OCI-M1 (cell line): Measurements from ENCODE around the gene EXOSC9.
"Not testable (repeated sequence)": the region's sequence is repeated elsewhere in the genome, so short reads cannot be mapped to it uniquely, and the experiment has no call there.

ENCODE experiments used
- DNase-seq: peaks from one replicate; lab custom pipeline; 2025; lab: John Stamatoyannopoulos, UW

The EXOSC9 gene, protein sequence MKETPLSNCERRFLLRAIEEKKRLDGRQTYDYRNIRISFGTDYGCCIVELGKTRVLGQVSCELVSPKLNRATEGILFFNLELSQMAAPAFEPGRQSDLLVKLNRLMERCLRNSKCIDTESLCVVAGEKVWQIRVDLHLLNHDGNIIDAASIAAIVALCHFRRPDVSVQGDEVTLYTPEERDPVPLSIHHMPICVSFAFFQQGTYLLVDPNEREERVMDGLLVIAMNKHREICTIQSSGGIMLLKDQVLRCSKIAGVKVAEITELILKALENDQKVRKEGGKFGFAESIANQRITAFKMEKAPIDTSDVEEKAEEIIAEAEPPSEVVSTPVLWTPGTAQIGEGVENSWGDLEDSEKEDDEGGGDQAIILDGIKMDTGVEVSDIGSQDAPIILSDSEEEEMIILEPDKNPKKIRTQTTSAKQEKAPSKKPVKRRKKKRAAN

GRCh38 chr4:121800961-121801714 is at the start of gene EXOSC9:
Gene EXOSC9, plus strand, starts transcription at chr4:121801323. Its CDS starts 102 bp downstream, at chr4:121801425.
- DNase-seq, result peak; percentile 94

DNA sequence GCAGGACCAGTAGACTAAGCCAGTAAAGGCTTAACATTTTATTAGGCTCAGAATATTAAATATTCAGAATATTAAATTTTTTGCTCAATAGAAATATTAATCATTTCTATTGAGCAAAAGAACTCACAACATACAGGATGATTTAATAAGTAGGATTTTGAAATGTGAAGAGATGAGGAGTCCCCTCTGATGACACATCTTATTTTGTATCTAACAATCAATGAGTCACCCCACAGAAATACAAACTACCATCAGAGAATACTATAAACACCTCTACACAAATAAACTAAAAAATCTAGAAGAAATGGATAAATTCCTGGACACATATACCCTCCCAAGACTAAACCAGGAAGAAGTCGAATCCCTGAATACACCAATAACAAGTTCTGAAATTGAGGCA is 49.0 kb upstream of the EXOSC9 start:
- DNase-seq, result not testable (repeated sequence)

DNA sequence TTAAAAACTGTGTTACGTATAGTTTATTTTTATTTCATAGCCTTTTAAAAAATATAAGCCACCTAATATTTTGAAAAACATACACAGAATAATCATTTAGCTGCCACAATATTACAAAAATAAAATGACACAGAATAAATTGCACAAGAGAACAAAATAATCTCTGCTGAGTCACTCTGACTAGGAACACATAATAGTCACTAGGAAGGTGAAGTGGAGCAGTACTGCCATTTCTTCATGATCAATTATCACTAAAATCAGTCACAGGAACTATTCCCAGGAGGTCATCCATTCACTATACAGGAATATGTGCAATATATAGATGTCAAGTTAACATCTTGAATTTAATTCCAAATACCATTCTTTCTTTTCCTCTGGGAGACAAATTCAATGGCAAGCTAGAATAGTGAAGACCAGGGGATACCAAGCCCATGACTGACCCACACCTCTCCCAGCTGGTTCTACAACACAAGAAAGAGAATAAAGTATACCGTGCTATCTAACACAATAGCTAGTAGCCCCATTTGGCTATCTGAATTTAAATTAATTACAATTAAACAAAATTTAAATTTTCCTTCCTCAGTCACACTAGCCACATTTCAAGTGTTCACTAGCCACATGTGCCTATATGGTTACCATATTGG is 42.1 kb upstream of the EXOSC9 start:
- peak; percentile 14 for DNase-seq

DNA sequence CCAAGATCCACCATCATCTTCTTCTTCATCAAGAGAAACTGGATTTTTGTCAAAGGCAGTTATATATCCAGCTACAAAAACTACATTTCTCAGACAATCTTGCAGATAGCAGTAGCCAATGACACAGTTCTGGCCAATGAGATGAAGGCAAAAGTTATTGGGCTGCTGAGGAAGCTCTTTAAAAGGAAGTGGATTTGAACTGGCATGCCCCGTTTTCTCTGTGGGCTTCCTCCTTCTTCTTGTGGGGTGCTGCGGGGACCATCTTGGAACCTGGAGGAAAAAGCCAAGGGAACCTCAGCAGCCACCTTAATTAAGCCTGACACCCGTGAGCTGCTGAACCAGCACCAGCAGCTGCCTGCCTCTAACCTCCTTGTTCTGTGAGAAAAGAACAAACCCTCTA is 40.9 kb upstream of the EXOSC9 start:
- DNase-seq, result no peak

GRCh38 chr4:121764303-121764701 is 36.8 kb upstream of the EXOSC9 start:
- no peak for DNase-seq

GRCh38 chr4:121764702-121765367 is 36.3 kb upstream of the EXOSC9 start, which contains the start of gene SMIM43:
Gene SMIM43, minus strand, starts transcription at chr4:121765164. Its CDS starts 59 bp downstream, at chr4:121765105.
- DNase-seq, result no peak

- DNase-seq, result no peak
These were observed 35.8 kb upstream of the EXOSC9 start for GRCh38 chr4:121765368-121765705.

DNA sequence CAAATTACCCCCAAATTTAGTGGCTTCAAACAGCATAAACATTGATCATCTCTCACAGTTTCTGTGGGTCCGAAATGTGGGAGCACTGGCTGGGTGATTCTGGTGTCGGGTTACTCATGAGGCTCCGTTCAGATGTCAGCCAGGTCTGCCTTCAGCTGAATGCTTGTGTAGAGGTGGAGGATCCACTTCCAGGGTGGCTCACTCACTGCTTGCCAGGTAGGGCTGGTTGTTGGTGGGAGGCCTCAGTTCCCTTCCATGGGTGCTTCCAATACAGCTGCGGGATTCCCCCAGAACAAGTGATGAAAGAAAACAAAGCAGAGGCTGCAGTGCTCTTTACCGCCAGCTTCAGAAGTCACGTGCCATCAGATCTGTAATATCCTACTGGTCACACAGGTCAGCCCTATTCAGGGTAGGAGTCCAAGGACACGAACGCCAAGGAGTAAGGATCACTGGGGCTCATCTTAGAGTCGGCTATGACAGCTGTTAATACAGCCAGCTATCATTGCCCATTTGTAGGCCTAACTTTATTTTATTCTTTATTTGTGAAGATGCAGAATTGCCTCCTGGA is 35.1 kb upstream of the EXOSC9 start:
- no peak for DNase-seq

DNA sequence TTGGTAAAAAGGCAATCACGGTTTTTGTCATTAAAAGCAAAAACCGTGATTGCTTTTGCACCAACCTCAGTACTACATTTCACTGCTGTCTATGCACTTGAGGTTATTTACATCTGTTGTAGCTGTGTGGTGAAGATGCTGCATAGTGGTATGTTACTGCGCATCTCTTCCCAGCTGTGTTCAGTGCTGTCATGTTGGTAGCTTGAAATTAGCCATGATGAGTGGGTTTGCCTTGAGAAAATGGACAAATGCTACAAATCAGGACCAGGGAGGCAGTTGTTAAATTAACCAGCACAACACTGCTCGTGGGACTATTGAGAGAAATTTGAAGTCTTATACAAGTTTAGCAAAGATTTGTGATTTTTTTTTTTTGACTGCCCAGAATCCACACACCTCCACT is 34.0 kb upstream of the EXOSC9 start:
- no peak for DNase-seq

- DNase-seq, result no peak
These were observed 31.8 kb upstream of the EXOSC9 start for GRCh38 chr4:121769341-121769740.

DNA sequence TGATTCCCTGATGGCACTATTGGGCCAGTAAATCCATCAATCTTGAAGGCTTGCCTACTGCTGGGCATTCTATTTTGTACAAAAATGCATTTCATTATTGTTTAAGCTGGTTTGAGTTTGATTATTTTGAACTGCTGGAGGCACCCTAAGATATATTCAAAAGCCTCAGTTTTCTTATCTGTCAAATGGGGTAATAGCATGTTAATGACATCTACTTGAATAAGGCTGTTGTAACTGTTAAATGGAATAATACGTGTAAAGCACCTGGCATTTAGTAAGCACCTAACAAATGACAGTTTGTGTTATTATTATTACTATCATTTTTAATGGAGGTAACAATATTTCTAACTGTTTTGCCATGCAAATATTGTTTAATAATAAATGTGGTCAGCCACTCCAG is 29.3 kb upstream of the EXOSC9 start:
- no peak for DNase-seq

- DNase-seq, result no peak
These were observed 27.2 kb upstream of the EXOSC9 start for GRCh38 chr4:121773883-121774282.

DNA sequence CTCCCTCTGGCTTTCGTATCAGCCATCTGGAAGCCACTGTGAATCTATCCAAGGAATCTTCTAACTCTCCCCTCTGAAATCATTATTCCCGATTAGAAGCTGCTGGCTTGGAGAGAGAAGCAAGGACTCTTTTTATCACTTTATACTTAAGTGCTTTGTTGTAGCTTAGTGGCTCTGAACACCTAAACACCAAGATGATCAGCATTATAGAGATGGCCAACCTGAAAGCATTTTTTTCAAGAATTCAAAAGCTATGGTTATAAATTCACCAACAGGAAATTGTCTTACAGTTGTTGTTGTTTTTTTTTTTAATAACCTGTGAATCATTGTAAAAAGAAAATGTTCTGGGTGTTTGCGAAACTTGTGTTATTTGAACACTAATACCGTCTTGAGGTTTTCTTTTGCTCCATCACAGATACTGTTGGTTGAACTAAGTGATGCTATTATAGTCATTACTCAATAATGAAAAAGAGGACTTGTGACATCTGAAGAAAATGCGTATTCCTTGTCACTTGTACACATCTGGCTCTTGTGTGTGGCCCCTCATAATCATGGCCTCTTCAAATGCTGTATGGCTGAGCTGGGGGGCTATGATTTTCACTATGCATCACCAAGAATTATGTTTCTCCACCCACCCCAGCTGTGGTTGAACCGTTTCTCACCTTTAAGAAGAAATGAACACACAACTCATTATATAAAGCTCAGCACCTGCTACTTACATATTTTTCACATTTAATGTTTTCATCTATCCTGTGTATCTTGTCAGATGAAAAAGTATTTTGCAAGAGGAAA is 24.3 kb upstream of the EXOSC9 start:
- DNase-seq, result no peak

GRCh38 chr4:121777625-121778024 is 23.5 kb upstream of the EXOSC9 start:
- peak; percentile 35 for DNase-seq

GRCh38 chr4:121778991-121779628 is 22.0 kb upstream of the EXOSC9 start:
- DNase-seq, result no peak

GRCh38 chr4:121783210-121783609 is 17.9 kb upstream of the EXOSC9 start:
- peak; percentile 37 for DNase-seq

DNA sequence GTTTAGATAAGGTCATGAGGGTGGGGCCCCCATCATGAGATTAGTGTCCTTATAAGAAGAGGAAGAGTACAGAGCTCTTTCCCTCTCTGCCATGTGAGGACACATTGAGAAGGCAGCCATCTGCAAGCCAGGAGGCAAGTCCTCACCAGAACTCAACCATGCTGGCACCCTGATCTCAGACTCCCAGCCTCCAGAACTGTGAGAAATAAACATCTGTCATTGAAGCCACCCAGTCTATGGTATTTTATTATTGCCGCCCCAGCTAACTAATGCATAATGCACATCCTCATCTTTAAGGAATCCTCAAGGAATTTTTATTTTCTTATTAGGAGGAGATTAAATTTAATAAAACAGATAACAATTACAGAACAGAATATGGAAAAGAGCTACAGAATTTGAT is 16.7 kb upstream of the EXOSC9 start:
- DNase-seq, result no peak

- no peak for DNase-seq
These were observed 16.1 kb upstream of the EXOSC9 start for GRCh38 chr4:121784975-121785374.

DNA sequence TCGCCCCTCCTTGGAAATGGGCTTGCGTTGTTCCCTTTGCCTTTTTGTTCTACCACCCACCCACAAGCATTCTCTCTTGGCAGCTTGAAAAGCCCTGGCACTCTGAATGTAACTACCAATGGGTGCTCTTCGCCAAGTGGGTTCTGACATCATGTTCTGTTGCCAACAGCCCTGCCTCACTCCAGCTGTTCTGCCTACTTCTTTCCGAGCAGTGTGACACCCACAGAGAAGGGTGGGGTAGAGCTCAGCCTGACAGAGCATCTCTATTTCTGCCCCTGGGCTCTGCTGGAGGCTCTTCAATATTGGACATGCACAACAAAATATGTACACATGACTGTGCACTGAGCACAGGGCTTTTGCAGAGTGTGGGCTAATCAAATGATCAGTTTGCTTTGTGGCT is 15.6 kb upstream of the EXOSC9 start:
- DNase-seq, result no peak

DNA sequence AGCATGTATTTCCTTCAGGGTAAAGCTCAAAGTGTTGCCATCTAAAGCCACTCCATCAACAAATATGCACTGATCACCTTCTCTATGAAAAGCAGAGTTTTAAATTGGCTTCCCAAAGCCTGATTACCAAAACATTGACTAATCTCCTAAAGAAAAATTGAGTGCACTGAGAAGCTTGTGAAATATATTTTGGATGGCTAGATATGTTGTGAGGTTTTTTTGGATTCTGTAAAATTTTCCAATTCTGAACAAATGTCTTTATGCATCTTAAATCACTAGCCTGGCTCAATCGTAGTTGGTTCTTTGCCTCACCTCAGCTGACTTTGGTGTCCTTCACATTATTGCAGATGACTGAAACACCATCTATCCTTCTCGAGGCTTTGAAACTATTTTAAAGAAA is 14.9 kb upstream of the EXOSC9 start:
- DNase-seq, result no peak

DNA sequence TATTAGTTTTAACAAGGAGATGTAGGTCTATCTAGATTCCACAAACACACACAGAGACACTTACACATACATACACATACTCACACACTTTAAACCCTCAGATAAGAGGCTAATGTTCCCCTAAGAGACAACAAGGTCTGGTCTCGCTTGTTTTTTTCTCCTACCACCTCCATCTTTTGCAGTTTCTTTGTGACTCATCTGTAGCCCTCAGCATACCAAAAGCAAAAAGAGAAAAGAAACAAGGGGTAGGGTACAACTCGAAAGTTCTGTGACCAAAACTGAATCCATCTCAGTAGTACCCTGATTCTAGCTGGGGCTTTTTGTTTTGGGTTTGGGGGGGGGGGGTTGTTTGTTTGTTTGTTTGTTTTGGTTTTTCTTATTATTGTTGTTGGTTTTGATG is 12.2 kb upstream of the EXOSC9 start:
- DNase-seq, result no peak
